Thoracic aorta (tissue), 2 donors: Measurements from ENCODE around the gene JAKMIP1. TPM values are rescaled to one million over a fixed set of nuclear protein-coding genes. Genes with fewer than 3 reads are reported as not detected.

Experiments used
- ATAC-seq: fragments of 150-250 bp; one replicate; pipeline ENCODE4 v1.8.0; 2017; ENCODE audit warnings: low read depth; ENCODE audit not compliant: insufficient number of reproducible peaks, low FRiP score
- DNase-seq: peaks from one replicate; pipeline ENCODE4 v3.0.0-alpha.2; 2020; ENCODE audit warnings: low spot score
- H3K27ac ChIP-seq, 2 donors: fragments of 200-600 bp; sonication (generic); 1 replicate in 1 of 2; 2 replicates in 1 of 2; pipeline ENCODE4 v1.5.1; 2016; ENCODE audit warnings: mild to moderate bottlenecking in 2 of 2, moderate library complexity in 2 of 2
- H3K27me3 ChIP-seq: fragments of 200-600 bp; sonication (generic); replicated peaks from 2 replicates; pipeline ENCODE4 v1.6.0; 2016; ENCODE audit warnings: mild to moderate bottlenecking; ENCODE audit not compliant: insufficient read depth
- H3K36me3 ChIP-seq: fragments of 200-600 bp; sonication (generic); one replicate; pipeline ENCODE4 v1.5.1; 2016
- H3K4me1 ChIP-seq, 2 donors: fragments of 200-600 bp; sonication (generic); 1 replicate in 1 of 2; 2 replicates in 1 of 2; pipeline versions ENCODE4 v1.5.1 to v1.6.0; 2016; ENCODE audit warnings: low read depth in 2 of 2, mild to moderate bottlenecking in 1 of 2; ENCODE audit not compliant: control insufficient read depth in 1 of 2
- H3K4me3 ChIP-seq: fragments of 200-600 bp; sonication (generic); 2 replicates; pipeline ENCODE4 v1.5.1; 2016; ENCODE audit warnings: mild to moderate bottlenecking
- H3K9me3 ChIP-seq: fragments of 200-600 bp; sonication (generic); 2 replicates; pipeline ENCODE4 v1.5.1; 2016
- CTCF ChIP-seq: fragments of 200-600 bp; sonication (generic); IDR thresholded peaks from one replicate; pipeline ENCODE4 v1.5.1; 2019; ENCODE audit warnings: antibody characterized with exemption
- total RNA-seq, 2 donors: library from RNA; depleted of rRNA; stranded (reverse); fragments of >200 nt; gene quantifications; one replicate each; pipeline versions ENCODE4 v1.1.0 to v1.2.3, GENCODE V29; 2016

JAKMIP1 gene
- total RNA-seq, 2 donors from 2014 or later = 0.28 to 0.81 TPM

DNA sequence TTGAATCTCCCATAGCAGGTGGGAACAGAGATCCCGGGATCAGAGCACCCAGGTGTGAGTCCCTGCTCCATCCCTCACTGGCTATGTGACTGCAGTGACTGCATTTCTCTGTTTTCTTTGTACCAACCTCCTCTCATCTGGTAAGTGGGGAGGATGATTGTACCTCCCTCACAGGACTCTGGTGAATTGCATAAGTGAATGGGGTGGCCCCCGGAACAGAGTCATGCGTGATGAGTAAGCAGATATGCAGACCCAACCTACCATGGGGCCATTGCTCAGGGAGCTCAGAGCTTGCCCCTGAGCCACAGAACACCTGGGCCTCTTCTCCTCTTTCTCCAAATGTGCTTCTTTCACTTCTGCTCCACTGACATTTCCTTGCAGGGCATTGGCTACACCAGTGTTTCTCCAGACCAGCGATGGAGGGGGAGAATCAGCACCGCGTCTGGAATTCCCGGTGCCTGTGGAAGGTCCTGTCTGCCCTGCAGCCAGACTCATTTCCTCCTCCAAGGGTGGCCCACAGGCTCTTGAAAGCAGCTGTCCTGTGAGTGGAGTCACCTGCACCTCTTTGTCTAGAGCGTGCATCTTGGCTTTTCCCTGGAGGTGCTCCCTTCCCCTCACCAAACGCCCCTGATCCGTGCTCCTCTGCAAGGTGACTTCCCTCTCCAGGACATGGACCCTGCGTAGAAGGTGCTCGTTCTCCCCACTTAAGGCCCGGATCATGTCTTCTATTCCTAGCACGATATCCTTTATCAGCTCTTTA lies 212.1 kb downstream of the JAKMIP1 start:
- TF ChIP-seq CTCF = no peak
- Histone ChIP-seq H3K27me3 (no peaks in the 10 kb centered on the region), H3K4me3 (no peak overlapping the region), H3K4me1 (no peaks in the 10 kb centered on the region), H3K36me3 (no peaks in the 10 kb centered on the region), H3K27ac (no peak overlapping the region), H3K9me3 (peaks cover 3% of the 10 kb centered on the region)
- DNase-seq (no peak), ATAC-seq (no peak)

- Histone ChIP-seq H3K9me3 (peaks cover 3% of the 10 kb centered on the region), H3K36me3 (no peaks in the 10 kb centered on the region), H3K4me3 (no peak overlapping the region), H3K27me3 (no peaks in the 10 kb centered on the region), H3K27ac (no peak overlapping the region), H3K4me1 (no peaks in the 10 kb centered on the region)
- ATAC-seq (no peak), DNase-seq (no peak)
- no peak for TF ChIP-seq CTCF
Measured at GRCh38 chr4:5984843-5985242, 215.5 kb downstream of the JAKMIP1 start.

GRCh38 chr4:5982156-5982973 lies 218.0 kb downstream of the JAKMIP1 start:
- Histone ChIP-seq H3K27me3 (no peaks in the 10 kb centered on the region), H3K27ac (no peak overlapping the region), H3K4me1 (no peaks in the 10 kb centered on the region), H3K4me3 (no peak overlapping the region), H3K36me3 (no peaks in the 10 kb centered on the region), H3K9me3 (peaks cover 3% of the 10 kb centered on the region)
- DNase-seq (no peak), ATAC-seq (no peak)
- TF ChIP-seq CTCF = no peak

DNA sequence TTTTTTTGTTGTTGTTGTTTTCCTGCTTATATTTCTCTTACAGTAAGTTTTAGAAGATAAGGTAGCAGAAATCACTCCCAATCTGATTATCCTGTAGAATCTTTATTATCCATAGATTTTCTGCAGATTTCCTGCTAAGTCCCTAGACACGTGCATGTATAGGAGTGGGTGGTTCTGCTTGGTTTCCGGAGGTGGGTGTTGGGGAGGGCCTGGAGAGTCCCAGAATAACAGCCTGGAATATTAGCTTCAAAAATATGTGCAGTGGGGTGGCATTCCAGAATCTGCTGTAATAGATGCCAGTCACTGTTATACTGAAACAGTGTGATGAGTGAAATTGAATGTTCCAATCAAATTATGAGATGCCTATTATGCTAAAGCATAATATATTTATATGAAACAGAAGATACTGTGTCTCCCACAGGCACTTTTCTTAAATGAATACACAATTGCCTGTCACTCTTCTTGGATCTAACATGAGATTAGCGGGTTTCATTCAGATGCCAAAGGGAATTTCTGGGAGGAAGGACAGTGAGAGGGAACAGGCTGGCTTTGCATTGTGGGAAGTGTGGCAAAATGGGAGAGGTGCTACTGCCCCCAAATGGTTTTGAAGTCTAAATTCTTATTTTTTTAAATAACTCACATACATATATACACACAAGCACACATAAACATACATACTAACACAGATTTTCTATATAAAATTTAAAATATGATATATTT lies 219.8 kb downstream of the JAKMIP1 start:
- Histone ChIP-seq H3K9me3 (peaks cover 3% of the 10 kb centered on the region), H3K4me3 (no peak overlapping the region), H3K27ac (no peak overlapping the region), H3K4me1 (no peaks in the 10 kb centered on the region), H3K36me3 (no peaks in the 10 kb centered on the region), H3K27me3 (no peaks in the 10 kb centered on the region)
- TF ChIP-seq CTCF = no peak
- DNase-seq (no peak), ATAC-seq (no peak)

DNA sequence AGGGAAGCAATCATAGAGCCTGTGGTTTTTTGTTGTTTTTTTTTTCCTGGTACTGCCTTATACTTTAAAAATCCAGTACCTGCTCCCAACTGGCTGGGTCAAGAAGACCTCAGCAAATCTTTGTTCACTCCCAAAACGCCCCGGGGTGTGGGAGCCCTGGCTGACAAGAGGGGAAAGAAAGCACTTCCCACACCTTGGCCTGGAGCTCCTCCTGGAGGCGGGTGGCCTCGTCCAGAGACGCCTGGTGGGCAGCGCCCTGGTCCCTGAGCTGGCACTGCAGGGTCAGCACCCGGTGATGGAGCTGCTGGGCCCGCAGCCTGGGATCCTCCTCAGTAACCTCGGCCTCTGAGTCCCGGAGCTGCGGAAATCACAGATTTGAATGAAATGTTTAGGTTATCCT lies 220.4 kb downstream of the JAKMIP1 start:
- Histone ChIP-seq H3K27me3 (no peaks in the 10 kb centered on the region), H3K27ac (no peak overlapping the region), H3K9me3 (peaks cover 3% of the 10 kb centered on the region), H3K4me1 (no peaks in the 10 kb centered on the region), H3K4me3 (no peak overlapping the region), H3K36me3 (no peaks in the 10 kb centered on the region)
- DNase-seq (no peak), ATAC-seq (no peak)
- TF ChIP-seq CTCF = no peak
